ENCODE results near the gene HOXA9.

Gene HOXA9

GRCh38 chr7:27179030-27179429, 13.7 kb upstream of the HOXA9 start:
- TF ChIP-seq CTCF (IDR thresholded peaks at IDR 0.05; ENCODE audit: low read depth, low read length, missing control alignments), result no peak
- in situ Hi-C loops (cut with HindIII; ENCODE audit: low sequenced_read_pairs), result no loop called here
- DNase-seq (ENCODE audit: low read depth), result no peak
- H3K4me3 ChIP-seq (ENCODE audit: low read depth, low read length), result no peak overlapping the region

- no peak for DNase-seq (ENCODE audit: low read depth)
- H3K4me3 ChIP-seq (ENCODE audit: low read depth, low read length), result no peak overlapping the region
- in situ Hi-C loops (cut with HindIII; ENCODE audit: low sequenced_read_pairs), result no loop called here
- no peak for TF ChIP-seq CTCF (IDR thresholded peaks at IDR 0.05; ENCODE audit: low read depth, low read length, missing control alignments)
Observed at GRCh38 chr7:27178366-27178765, 13.0 kb upstream of the HOXA9 start.

- no peak for DNase-seq (ENCODE audit: low read depth)
- H3K4me3 ChIP-seq (ENCODE audit: low read depth, low read length), result no peak overlapping the region
- in situ Hi-C loops (cut with HindIII; ENCODE audit: low sequenced_read_pairs), result no loop called here
- no peak for TF ChIP-seq CTCF (IDR thresholded peaks at IDR 0.05; ENCODE audit: low read depth, low read length, missing control alignments)
Observed at GRCh38 chr7:27177795-27178320, 12.5 kb upstream of the HOXA9 start.

- no peak for DNase-seq (ENCODE audit: low read depth)
Observed at GRCh38 chr7:27176962-27177794, 11.8 kb upstream of the HOXA9 start.

GRCh38 chr7:27176524-27176845, 11.1 kb upstream of the HOXA9 start:
- no peak for TF ChIP-seq CTCF (IDR thresholded peaks at IDR 0.05; ENCODE audit: low read depth, low read length, missing control alignments)
- no peak overlapping the region for H3K4me3 ChIP-seq (ENCODE audit: low read depth, low read length)
- in situ Hi-C loops (cut with HindIII; ENCODE audit: low sequenced_read_pairs), result no loop called here
- DNase-seq (ENCODE audit: low read depth), result no peak

More at GRCh38 chr7:27176962-27177794, 11.8 kb upstream of the HOXA9 start:
- no peak overlapping the region for H3K4me3 ChIP-seq (ENCODE audit: low read depth, low read length)
- TF ChIP-seq CTCF (IDR thresholded peaks at IDR 0.05; ENCODE audit: low read depth, low read length, missing control alignments), result no peak
- in situ Hi-C loops (cut with HindIII; ENCODE audit: low sequenced_read_pairs), result no loop called here

- no peak overlapping the region for H3K4me3 ChIP-seq (ENCODE audit: low read depth, low read length)
- in situ Hi-C loops (cut with HindIII; ENCODE audit: low sequenced_read_pairs), result no loop called here
- no peak for TF ChIP-seq CTCF (IDR thresholded peaks at IDR 0.05; ENCODE audit: low read depth, low read length, missing control alignments)
- DNase-seq (ENCODE audit: low read depth), result no peak
Observed at GRCh38 chr7:27175626-27176523, 10.5 kb upstream of the HOXA9 start.
